ENCODE measurements around the gene GNAT2. TPM values are rescaled to one million over a fixed set of nuclear protein-coding genes. Genes with fewer than 3 reads are reported as not detected.
"Not testable (repeated sequence)": the region's sequence is repeated elsewhere in the genome, so short reads cannot be mapped to it uniquely, and the experiment has no call there.

GNAT2 gene
- total RNA-seq, 1 experiment from 2014 or later, result not detected

- BruUV-seq (replicated peaks), result no TSS peak
- Histone ChIP-seq H3K27me3 (replicated peaks; ENCODE audit: control insufficient read depth, insufficient read depth, low read length) (no peaks in the 10 kb centered on the region), H3K4me3 (ENCODE audit: low read depth, low read length) (no peak within 1 kb of the TSS), H3K9me3 (no peaks in the 10 kb centered on the region), H3K36me3 (ENCODE audit: control insufficient read depth, insufficient read depth, low read length) (no peaks in the 10 kb centered on the region), H3K4me1 (no peaks in the 10 kb centered on the region)
- intact Hi-C loops (cut with micrococcal nuclease; ENCODE audit: unreplicated experiment), result no loop called here
- Mint-ChIP-seq H3K4me3 (ENCODE audit: unreplicated experiment) (no peak within 1 kb of the TSS), H3K27ac (ENCODE audit: unreplicated experiment) (no peak within 1 kb of the TSS), H3K9me3 (ENCODE audit: unreplicated experiment) (no peaks in the 10 kb centered on the region), H3K27me3 (ENCODE audit: insufficient read depth, unreplicated experiment) (no peaks in the 10 kb centered on the region), H3K4me1 (ENCODE audit: low read depth, unreplicated experiment) (no peaks in the 10 kb centered on the region), H3K36me3 (ENCODE audit: insufficient read depth, unreplicated experiment) (no peaks in the 10 kb centered on the region)
- POLR2A ChIA-PET, result no interaction called here
- DNase-seq, result peak in 1 of 2 experiments; percentile 47
- CTCF ChIA-PET, result interaction anchor here (0.5 kb wide), 1 partner anchor 378 kb away, joined by 4 read pairs; no protein-coding TSS in a partner anchor
- no peak for TF ChIP-seq CTCF (IDR thresholded peaks at IDR 0.05; ENCODE audit: insufficient read depth in 1 of 2, low read depth in 1 of 2, low read length in 1 of 2, severe bottlenecking in 1 of 2, unreplicated experiment in 1 of 2)
These were observed 48.2 kb upstream of the GNAT2 start, which contains the start of gene GSTM2 for GRCh38 chr1:109667452-109668122. Gene GSTM2 (plus strand): TSS chr1:109668057. CDS start chr1:109668116, 59 bp downstream.

GRCh38 chr1:109664671-109665070, 45.3 kb upstream of the GNAT2 start:
- H3K36me3 Mint-ChIP-seq (ENCODE audit: insufficient read depth, unreplicated experiment), result no peaks in the 10 kb centered on the region
- H3K9me3 ChIP-seq, result no peaks in the 10 kb centered on the region
- no peaks in the 10 kb centered on the region for H3K36me3 ChIP-seq (ENCODE audit: control insufficient read depth, insufficient read depth, low read length)
- POLR2A ChIA-PET, result no interaction called here
- BruUV-seq (replicated peaks), result no TSS peak
- TF ChIP-seq CTCF (IDR thresholded peaks at IDR 0.05; ENCODE audit: insufficient read depth in 1 of 2, low read depth in 1 of 2, low read length in 1 of 2, severe bottlenecking in 1 of 2, unreplicated experiment in 1 of 2), result no peak
- H3K4me1 ChIP-seq, result no peaks in the 10 kb centered on the region
- H3K27me3 Mint-ChIP-seq (ENCODE audit: insufficient read depth, unreplicated experiment), result no peaks in the 10 kb centered on the region
- no peak for DNase-seq
- no peaks in the 10 kb centered on the region for H3K9me3 Mint-ChIP-seq (ENCODE audit: unreplicated experiment)
- no peaks in the 10 kb centered on the region for H3K27me3 ChIP-seq (replicated peaks; ENCODE audit: control insufficient read depth, insufficient read depth, low read length)
- no peak overlapping the region for H3K27ac Mint-ChIP-seq (ENCODE audit: unreplicated experiment)
- CTCF ChIA-PET, result no interaction called here
- no peaks in the 10 kb centered on the region for H3K4me1 Mint-ChIP-seq (ENCODE audit: low read depth, unreplicated experiment)
- H3K4me3 Mint-ChIP-seq (ENCODE audit: unreplicated experiment), result no peak overlapping the region
- intact Hi-C loops (cut with micrococcal nuclease; ENCODE audit: unreplicated experiment), result no loop called here
- H3K4me3 ChIP-seq (ENCODE audit: low read depth, low read length), result no peak overlapping the region

DNA sequence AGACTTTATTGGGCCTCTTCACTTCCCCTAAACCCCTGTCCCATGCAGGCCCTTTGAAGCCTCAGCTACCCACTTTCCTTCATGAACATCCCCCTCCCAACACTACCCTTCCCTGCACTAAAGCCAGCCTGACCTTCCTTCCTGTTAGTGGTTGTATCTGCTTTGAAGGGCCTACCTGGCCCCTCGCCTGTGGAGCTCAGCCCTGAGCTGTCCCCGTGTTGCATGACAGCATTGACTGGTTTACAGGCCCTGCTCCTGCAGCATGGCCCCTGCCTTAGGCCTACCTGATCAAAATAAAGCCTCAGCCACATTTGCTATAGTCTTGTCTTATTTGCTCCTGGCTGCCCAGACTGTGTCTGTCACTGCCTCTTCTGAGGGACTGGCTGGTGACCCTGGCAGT, 42.0 kb upstream of the GNAT2 start:
- CTCF ChIA-PET, result no interaction called here

GRCh38 chr1:109660691-109661026, 41.2 kb upstream of the GNAT2 start:
- H3K36me3 Mint-ChIP-seq (ENCODE audit: insufficient read depth, unreplicated experiment); DNase-seq; POLR2A ChIA-PET; H3K27me3 ChIP-seq (replicated peaks; ENCODE audit: control insufficient read depth, insufficient read depth, low read length); H3K4me1 ChIP-seq; H3K4me3 Mint-ChIP-seq (ENCODE audit: unreplicated experiment); H3K4me1 Mint-ChIP-seq (ENCODE audit: low read depth, unreplicated experiment); H3K27me3 Mint-ChIP-seq (ENCODE audit: insufficient read depth, unreplicated experiment); intact Hi-C loops (cut with micrococcal nuclease; ENCODE audit: unreplicated experiment); H3K27ac Mint-ChIP-seq (ENCODE audit: unreplicated experiment); H3K36me3 ChIP-seq (ENCODE audit: control insufficient read depth, insufficient read depth, low read length); H3K4me3 ChIP-seq (ENCODE audit: low read depth, low read length); H3K9me3 Mint-ChIP-seq (ENCODE audit: unreplicated experiment); H3K9me3 ChIP-seq: not testable (repeated sequence)
- CTCF ChIA-PET, result interaction anchor here (0.6 to 1.6 kb wide), 2 partner anchors 21 to 120 kb away, joined by 3 to 4 read pairs; no protein-coding TSS in a partner anchor
- BruUV-seq (replicated peaks), result TSS peak; percentile 14

More for the DNA sequence above, 42.0 kb upstream of the GNAT2 start:
- no peak overlapping the region for H3K4me3 Mint-ChIP-seq (ENCODE audit: unreplicated experiment)
- no peak for TF ChIP-seq CTCF (IDR thresholded peaks at IDR 0.05; ENCODE audit: insufficient read depth in 1 of 2, low read depth in 1 of 2, low read length in 1 of 2, severe bottlenecking in 1 of 2, unreplicated experiment in 1 of 2)
- no peaks in the 10 kb centered on the region for H3K4me1 ChIP-seq
- no peaks in the 10 kb centered on the region for H3K36me3 ChIP-seq (ENCODE audit: control insufficient read depth, insufficient read depth, low read length)
- no peak for DNase-seq
- H3K4me3 ChIP-seq (ENCODE audit: low read depth, low read length), result no peak overlapping the region
- no TSS peak for BruUV-seq (replicated peaks)
- H3K36me3 Mint-ChIP-seq (ENCODE audit: insufficient read depth, unreplicated experiment), result no peaks in the 10 kb centered on the region
- H3K4me1 Mint-ChIP-seq (ENCODE audit: low read depth, unreplicated experiment), result peaks cover 6% of the 10 kb centered on the region
- H3K9me3 ChIP-seq, result no peaks in the 10 kb centered on the region
- no peaks in the 10 kb centered on the region for H3K27me3 ChIP-seq (replicated peaks; ENCODE audit: control insufficient read depth, insufficient read depth, low read length)
- POLR2A ChIA-PET, result no interaction called here
- no peak overlapping the region for H3K27ac Mint-ChIP-seq (ENCODE audit: unreplicated experiment)
- no peaks in the 10 kb centered on the region for H3K9me3 Mint-ChIP-seq (ENCODE audit: unreplicated experiment)
- intact Hi-C loops (cut with micrococcal nuclease; ENCODE audit: unreplicated experiment), result no loop called here
- no peaks in the 10 kb centered on the region for H3K27me3 Mint-ChIP-seq (ENCODE audit: insufficient read depth, unreplicated experiment)
